ENCODE measurements around the gene SYNJ2. TPM values are rescaled to one million over a fixed set of nuclear protein-coding genes. Genes with fewer than 3 reads are reported as not detected.

SYNJ2 gene
- total and polyA plus RNA-seq, 4 donors = 3.4 to 8.8 (median 4.8) TPM

- Histone ChIP-seq H3K27me3 (ENCODE audit: control insufficient read depth in 3 of 3, insufficient read depth in 3 of 3, low read length in 2 of 3) (no peaks in the 10 kb centered on the region), H3K4me1 (ENCODE audit: control insufficient read depth in 5 of 5, insufficient read depth in 5 of 5, low read length in 5 of 5) (peaks cover 4 to 33% (median 12%) of the 10 kb centered on the region in 5 donors), H3K27ac (ENCODE audit: low read depth in 1 of 2, low read length in 1 of 2) (peak overlapping the region in 1 of 2 donors; percentile 28)
Measured at GRCh38 chr6:158033751-158034702, 52.4 kb downstream of the SYNJ2 start.

GRCh38 chr6:158036261-158036660 lies 54.6 kb downstream of the SYNJ2 start:
- Histone ChIP-seq H3K4me1 (ENCODE audit: control insufficient read depth in 5 of 5, insufficient read depth in 5 of 5, low read length in 5 of 5) (peaks cover 8 to 44% (median 25%) of the 10 kb centered on the region in 5 donors), H3K36me3 (ENCODE audit: control insufficient read depth in 4 of 4, insufficient read depth in 4 of 4, low read length in 4 of 4) (no peaks in the 10 kb centered on the region), H3K9me3 (ENCODE audit: control insufficient read depth in 4 of 4, insufficient read depth in 3 of 4, low read length in 3 of 4) (no peaks in the 10 kb centered on the region), H3K9ac (ENCODE audit: insufficient read depth in 1 of 2, low read length in 2 of 2) (no peak overlapping the region), H3K27me3 (ENCODE audit: control insufficient read depth in 3 of 3, insufficient read depth in 3 of 3, low read length in 2 of 3) (no peaks in the 10 kb centered on the region), H3K4me3 (no peak overlapping the region), H3K27ac (ENCODE audit: low read depth in 1 of 2, low read length in 1 of 2) (no peak overlapping the region)
- no peak for DNase-seq
- no peak for TF ChIP-seq CTCF (IDR thresholded peaks at IDR 0.05; ENCODE audit: control extremely low read depth, extremely low read depth)
- ATAC-seq (ENCODE audit: insufficient read depth, low FRiP score) = no peak
- WGBS, 2 donors = 81 to 98% methylated on average over 3 of the region's 3 CpGs

More at GRCh38 chr6:158033751-158034702, 52.4 kb downstream of the SYNJ2 start:
- Histone ChIP-seq H3K36me3 (ENCODE audit: control insufficient read depth in 4 of 4, insufficient read depth in 4 of 4, low read length in 4 of 4) (no peaks in the 10 kb centered on the region), H3K9ac (ENCODE audit: insufficient read depth in 1 of 2, low read length in 2 of 2) (no peak overlapping the region), H3K9me3 (ENCODE audit: control insufficient read depth in 4 of 4, insufficient read depth in 3 of 4, low read length in 3 of 4) (no peaks in the 10 kb centered on the region), H3K4me3 (no peak overlapping the region)
- 75 to 81% methylated on average over 14 of the region's 14 CpGs for WGBS, 2 donors
- no peak for ATAC-seq (ENCODE audit: insufficient read depth, low FRiP score)
- peak in 1 of 3 donors; percentile 21 for DNase-seq
- no peak for TF ChIP-seq CTCF (IDR thresholded peaks at IDR 0.05; ENCODE audit: control extremely low read depth, extremely low read depth)

GRCh38 chr6:158037021-158037420 lies 55.4 kb downstream of the SYNJ2 start:
- Histone ChIP-seq H3K27me3 (ENCODE audit: control insufficient read depth in 3 of 3, insufficient read depth in 3 of 3, low read length in 2 of 3) (no peaks in the 10 kb centered on the region), H3K27ac (ENCODE audit: low read depth in 1 of 2, low read length in 1 of 2) (no peak overlapping the region), H3K9me3 (ENCODE audit: control insufficient read depth in 4 of 4, insufficient read depth in 3 of 4, low read length in 3 of 4) (no peaks in the 10 kb centered on the region), H3K36me3 (ENCODE audit: control insufficient read depth in 4 of 4, insufficient read depth in 4 of 4, low read length in 4 of 4) (no peaks in the 10 kb centered on the region), H3K9ac (ENCODE audit: insufficient read depth in 1 of 2, low read length in 2 of 2) (no peak overlapping the region), H3K4me3 (no peak overlapping the region), H3K4me1 (ENCODE audit: control insufficient read depth in 5 of 5, insufficient read depth in 5 of 5, low read length in 5 of 5) (peaks cover 8 to 37% (median 18%) of the 10 kb centered on the region in 5 donors)
- WGBS, 2 donors = 96 to 98% methylated on average over 12 of the region's 12 CpGs
- no peak for ATAC-seq (ENCODE audit: insufficient read depth, low FRiP score)
- no peak for DNase-seq
- TF ChIP-seq CTCF (IDR thresholded peaks at IDR 0.05; ENCODE audit: control extremely low read depth, extremely low read depth) = no peak

Data from lung (tissue), 12 donors.